AG04450 (cell line): ENCODE data around the gene ARHGAP6. TPM values are rescaled to one million over a fixed set of nuclear protein-coding genes. Genes with fewer than 3 reads are reported as not detected.

Experiments used
- CTCF ChIA-PET: fragments of 300-600, 350-600 bp; formaldehyde crosslinking; extraction: SDS; loops from one replicate; lab custom pipeline; 2022; ENCODE audit warnings: antibody characterized with exemption, inconsistent platforms; lab: Charles Lee
- POLR2A ChIA-PET: fragments of 350-600 bp; formaldehyde crosslinking; extraction: SDS; loops from one replicate; lab custom pipeline; 2021; ENCODE audit warnings: antibody characterized with exemption, inconsistent platforms; lab: Yijun Ruan, JAX
- DNase-seq: peaks from one replicate; pipeline ENCODE4 v3.0.0-alpha.2; 2011; ENCODE audit warnings: low read depth, low spot score
- H3K27ac ChIP-seq: one replicate; pipeline ENCODE4 v1.5.1; 2012; ENCODE audit warnings: low read depth, low read length, control low read depth
- H3K27me3 ChIP-seq: one replicate; pipeline ENCODE4 v1.6.0; 2012; ENCODE audit warnings: low read length; ENCODE audit not compliant: control insufficient read depth, insufficient read depth
- H3K4me3 ChIP-seq: 2 replicates; pipeline ENCODE4 v1.5.1; 2011; ENCODE audit warnings: mild to moderate bottlenecking, low read depth, low read length, control low read depth
- H3K9me3 ChIP-seq: 2 replicates; pipeline ENCODE4 v1.5.1; 2012; ENCODE audit warnings: low read length; ENCODE audit not compliant: control insufficient read depth, insufficient read depth
- polyA plus RNA-seq: library from polyadenylated mRNA; depleted of rRNA; stranded (reverse); fragments of >200 nt; gene quantifications from 2 replicates; pipeline ENCODE4 v1.2.3, GENCODE V29; 2011
- TF ChIP-seq, protein P1 (sequence below): IDR thresholded peaks from 2 replicates; pipeline ENCODE4 v1.5.1; 2011; ENCODE audit warnings: low read depth, low read length, control low read depth, inconsistent platforms

Gene ARHGAP6
- polyA plus RNA-seq, 1 experiment, result 4.0 TPM

DNA sequence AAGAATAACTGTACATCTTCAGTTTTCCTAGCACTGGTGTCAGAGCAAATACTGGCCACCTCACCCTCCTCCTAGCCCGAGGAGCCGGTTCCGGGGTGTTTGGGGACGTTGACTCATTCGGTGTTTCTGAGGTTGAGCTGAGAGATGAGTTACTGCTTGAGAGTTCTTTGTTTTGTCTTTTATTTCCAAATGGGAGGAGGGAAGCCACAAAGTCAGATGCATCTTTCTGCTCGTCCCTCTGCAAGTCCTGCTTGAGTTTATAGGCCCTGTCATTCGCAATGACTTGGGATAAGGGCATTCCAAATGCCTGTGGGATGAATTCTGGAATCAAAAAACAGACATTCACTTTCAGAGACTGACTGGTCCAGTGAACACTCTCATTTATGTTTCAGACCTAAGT, 477.1 kb downstream of the ARHGAP6 start:
- ChIA-PET POLR2A (no interaction called here), CTCF (no interaction called here)
- H3K27me3 ChIP-seq, result no peaks in the 10 kb centered on the region
- TF ChIP-seq, protein P1, sequence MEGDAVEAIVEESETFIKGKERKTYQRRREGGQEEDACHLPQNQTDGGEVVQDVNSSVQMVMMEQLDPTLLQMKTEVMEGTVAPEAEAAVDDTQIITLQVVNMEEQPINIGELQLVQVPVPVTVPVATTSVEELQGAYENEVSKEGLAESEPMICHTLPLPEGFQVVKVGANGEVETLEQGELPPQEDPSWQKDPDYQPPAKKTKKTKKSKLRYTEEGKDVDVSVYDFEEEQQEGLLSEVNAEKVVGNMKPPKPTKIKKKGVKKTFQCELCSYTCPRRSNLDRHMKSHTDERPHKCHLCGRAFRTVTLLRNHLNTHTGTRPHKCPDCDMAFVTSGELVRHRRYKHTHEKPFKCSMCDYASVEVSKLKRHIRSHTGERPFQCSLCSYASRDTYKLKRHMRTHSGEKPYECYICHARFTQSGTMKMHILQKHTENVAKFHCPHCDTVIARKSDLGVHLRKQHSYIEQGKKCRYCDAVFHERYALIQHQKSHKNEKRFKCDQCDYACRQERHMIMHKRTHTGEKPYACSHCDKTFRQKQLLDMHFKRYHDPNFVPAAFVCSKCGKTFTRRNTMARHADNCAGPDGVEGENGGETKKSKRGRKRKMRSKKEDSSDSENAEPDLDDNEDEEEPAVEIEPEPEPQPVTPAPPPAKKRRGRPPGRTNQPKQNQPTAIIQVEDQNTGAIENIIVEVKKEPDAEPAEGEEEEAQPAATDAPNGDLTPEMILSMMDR, result no peak
- no peak for DNase-seq
- no peak overlapping the region for H3K4me3 ChIP-seq
- no peak overlapping the region for H3K27ac ChIP-seq
- H3K9me3 ChIP-seq, result no peaks in the 10 kb centered on the region; the same call in 1 of the 2 replicates

DNA sequence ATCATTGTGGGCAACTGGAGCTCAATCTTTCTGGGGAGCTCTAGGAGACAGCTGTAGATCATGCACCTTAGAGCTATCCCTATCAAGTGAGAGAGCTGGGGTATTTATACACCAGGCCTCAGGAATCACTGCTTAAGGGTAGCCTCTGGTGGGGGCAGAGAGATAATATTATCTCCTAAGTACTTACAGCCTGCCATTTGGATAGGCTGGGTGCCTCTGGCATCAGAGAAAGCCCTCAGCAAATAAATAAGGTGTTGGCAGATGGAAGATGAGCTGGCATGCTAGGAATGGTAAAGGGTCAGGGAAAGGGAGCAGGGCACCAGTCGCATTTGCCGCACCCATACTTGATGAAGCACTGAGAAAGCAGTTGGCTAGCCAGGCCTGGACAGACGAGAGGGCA, 478.7 kb downstream of the ARHGAP6 start:
- Histone ChIP-seq H3K4me3 (no peak overlapping the region), H3K27ac (no peak overlapping the region), H3K27me3 (no peaks in the 10 kb centered on the region), H3K9me3 (no peaks in the 10 kb centered on the region; the same call in 1 of the 2 replicates)
- ChIA-PET POLR2A (no interaction called here), CTCF (interaction anchor here (1.1 kb wide), 1 partner anchor 344 kb away, joined by 3 read pairs; no protein-coding TSS in a partner anchor)
- TF ChIP-seq, protein P1, result no peak
- DNase-seq, result no peak

DNA sequence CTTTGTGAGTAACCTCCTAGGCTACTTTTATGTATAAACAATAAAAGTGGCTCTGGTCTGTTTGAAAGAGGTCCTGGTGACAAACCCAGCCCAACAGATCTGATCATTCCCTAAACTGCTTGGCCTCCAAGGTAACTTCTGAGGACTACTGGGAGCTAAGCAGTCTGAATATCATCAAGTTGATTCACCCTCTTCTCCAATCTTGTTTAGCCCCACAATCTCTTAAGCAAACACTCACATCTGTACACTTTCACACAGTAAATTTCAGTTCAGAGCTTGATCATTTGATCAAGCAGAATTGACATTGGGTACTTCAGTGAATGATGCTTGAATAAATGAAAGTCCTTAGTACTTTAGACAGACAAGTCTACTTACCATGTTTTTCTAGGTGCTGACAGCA, 479.9 kb downstream of the ARHGAP6 start:
- ChIA-PET POLR2A (no interaction called here), CTCF (no interaction called here)
- Histone ChIP-seq H3K27me3 (no peaks in the 10 kb centered on the region), H3K9me3 (no peaks in the 10 kb centered on the region; the same call in 1 of the 2 replicates), H3K4me3 (no peak overlapping the region), H3K27ac (no peak overlapping the region)
- no peak for DNase-seq
- TF ChIP-seq, protein P1, result no peak

DNA sequence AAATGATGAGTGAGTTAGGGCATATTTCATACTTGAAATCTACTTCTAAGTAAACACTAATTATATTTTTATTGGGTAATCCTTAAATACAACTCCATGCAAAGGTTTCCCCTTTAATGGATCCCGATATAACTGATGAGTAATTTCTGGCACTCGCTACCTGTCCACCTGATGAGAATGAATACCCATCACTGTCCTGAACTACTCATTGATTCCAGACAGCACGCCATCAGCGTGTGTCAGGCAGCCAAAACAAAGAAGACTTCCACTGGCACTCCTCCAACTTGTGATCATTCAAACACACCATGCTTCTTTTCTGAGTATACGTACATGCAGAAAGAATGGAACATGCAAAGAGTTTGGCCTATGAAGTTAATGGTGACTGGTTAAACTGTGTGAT, 485.1 kb downstream of the ARHGAP6 start:
- TF ChIP-seq, protein P1, result no peak
- Histone ChIP-seq H3K27me3 (no peaks in the 10 kb centered on the region), H3K4me3 (no peak overlapping the region), H3K27ac (no peak overlapping the region), H3K9me3 (no peaks in the 10 kb centered on the region)
- POLR2A ChIA-PET, result no interaction called here
- no peak for DNase-seq
- CTCF ChIA-PET, result no interaction called here

DNA sequence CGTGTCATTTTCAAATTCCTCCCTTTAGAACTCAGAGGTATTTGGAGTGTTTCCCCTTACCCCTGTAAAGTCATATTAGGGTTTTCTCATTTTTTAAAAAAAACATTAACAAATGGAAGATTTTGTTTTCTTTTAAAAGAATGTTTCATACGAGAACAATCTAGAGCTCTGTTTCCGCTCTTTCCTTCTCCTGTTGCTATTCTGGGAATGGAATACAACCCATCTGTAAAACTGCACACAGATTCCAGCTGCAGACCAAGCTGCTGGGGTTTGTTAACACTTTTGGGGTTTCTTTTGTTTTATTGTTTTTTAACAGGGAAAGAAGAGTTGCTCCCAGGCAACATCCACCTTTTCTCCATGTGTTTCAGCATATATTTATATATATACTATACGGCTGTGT, 493.3 kb downstream of the ARHGAP6 start:
- no peaks in the 10 kb centered on the region for H3K27me3 ChIP-seq
- TF ChIP-seq, protein P1, result no peak
- no peak overlapping the region for H3K27ac ChIP-seq
- ChIA-PET POLR2A (no interaction called here), CTCF (no interaction called here)
- DNase-seq, result no peak
- H3K4me3 ChIP-seq, result no peak overlapping the region
- H3K9me3 ChIP-seq, result no peaks in the 10 kb centered on the region
